ENCODE measurements around the gene ATP2A3.
A peak's percentile ranks its signal among the peaks of the same experiment; 100 is the strongest.

The ATP2A3 gene

GRCh38 chr17:3921502-3922319, 42.5 kb downstream of the ATP2A3 start:
- no peak for TF ChIP-seq CTCF (conservative IDR thresholded peaks at IDR 0.05; ENCODE audit: low read depth, low read length)
- peak; percentile 81 for DNase-seq (ENCODE audit: low read depth)
- peak overlapping the region; percentile 8 for H3K4me3 ChIP-seq (ENCODE audit: low read depth, low read length)

- TF ChIP-seq CTCF (conservative IDR thresholded peaks at IDR 0.05; ENCODE audit: low read depth, low read length), result peak; percentile 6
- peak; percentile 55 for DNase-seq (ENCODE audit: low read depth)
Measured at GRCh38 chr17:3921006-3921405, 43.2 kb downstream of the ATP2A3 start.

DNA sequence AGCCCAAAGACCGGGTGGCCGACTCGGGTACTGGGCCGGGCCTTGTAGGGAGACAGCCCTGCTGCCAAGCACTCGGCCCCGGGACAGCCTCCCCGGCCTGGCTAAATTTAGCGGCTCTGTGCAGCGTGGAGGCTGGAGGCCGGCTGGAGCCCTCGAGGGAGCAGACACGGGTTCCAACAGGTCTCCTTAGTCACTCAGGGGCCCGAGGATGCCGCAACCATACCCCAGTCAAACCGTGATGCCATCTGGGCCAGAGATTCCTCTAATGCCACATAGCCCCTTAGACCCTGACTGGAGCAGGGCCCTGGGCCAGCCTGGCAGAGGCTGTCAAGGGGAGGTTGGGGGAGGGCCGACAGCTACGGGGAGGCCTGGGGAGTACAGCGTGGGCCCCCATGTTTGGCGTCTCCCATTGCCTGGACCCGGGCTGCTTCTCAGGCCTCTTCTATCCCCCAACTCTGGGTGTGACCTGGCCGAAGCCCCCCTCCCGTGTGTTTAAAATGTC, 45.1 kb downstream of the ATP2A3 start:
- no peak for DNase-seq (ENCODE audit: low read depth)

More at GRCh38 chr17:3921006-3921405, 43.2 kb downstream of the ATP2A3 start:
- no peak overlapping the region for H3K4me3 ChIP-seq (ENCODE audit: low read depth, low read length)

DNA sequence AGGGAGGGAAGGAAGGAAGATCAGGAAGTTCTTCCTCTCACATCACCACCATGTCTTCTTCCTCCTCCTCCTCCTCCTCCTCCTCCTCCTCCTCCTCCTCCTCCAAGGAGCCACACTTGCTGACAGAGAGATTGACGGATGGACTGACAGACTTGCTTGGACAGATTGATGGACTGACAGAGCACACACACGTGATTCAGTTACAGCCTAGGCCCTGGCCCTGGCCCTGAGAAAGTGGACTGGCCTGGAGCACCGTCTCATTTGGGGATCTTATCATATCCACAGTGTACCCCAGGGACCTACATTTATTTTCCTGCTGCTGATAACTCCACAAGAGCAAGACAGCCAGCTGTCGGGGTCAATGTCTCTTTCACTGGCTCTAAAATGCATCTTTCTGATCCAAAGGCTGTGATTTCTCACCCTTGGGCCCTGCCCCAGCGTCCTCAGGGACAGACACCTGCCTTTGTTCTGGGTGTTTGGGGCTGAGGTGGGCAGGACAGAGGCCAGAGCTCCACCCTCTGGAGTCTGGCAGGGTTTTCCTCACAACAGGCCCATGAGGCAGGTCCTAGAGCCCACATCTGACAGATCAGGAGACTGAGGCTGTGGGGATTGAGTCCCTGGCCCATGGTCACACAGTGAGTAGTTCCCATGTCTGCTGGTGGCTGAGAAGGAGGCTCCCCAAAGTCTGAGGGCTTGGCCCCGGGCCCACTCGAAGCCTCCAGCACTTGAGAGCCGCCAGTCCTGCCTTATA, 45.7 kb downstream of the ATP2A3 start:
- TF ChIP-seq CTCF (conservative IDR thresholded peaks at IDR 0.05; ENCODE audit: low read depth, low read length), result no peak
- H3K4me3 ChIP-seq (ENCODE audit: low read depth, low read length), result no peak overlapping the region
- no peak for DNase-seq (ENCODE audit: low read depth)

More for the DNA sequence above, 45.1 kb downstream of the ATP2A3 start:
- H3K4me3 ChIP-seq (ENCODE audit: low read depth, low read length), result no peak overlapping the region
- no peak for TF ChIP-seq CTCF (conservative IDR thresholded peaks at IDR 0.05; ENCODE audit: low read depth, low read length)

GRCh38 chr17:3917391-3917931, 46.8 kb downstream of the ATP2A3 start:
- TF ChIP-seq CTCF (conservative IDR thresholded peaks at IDR 0.05; ENCODE audit: low read depth, low read length), result no peak
- peak; percentile 48 for DNase-seq (ENCODE audit: low read depth)
- no peak overlapping the region for H3K4me3 ChIP-seq (ENCODE audit: low read depth, low read length)

GRCh38 chr17:3916825-3917224, 47.4 kb downstream of the ATP2A3 start:
- H3K4me3 ChIP-seq (ENCODE audit: low read depth, low read length), result no peak overlapping the region
- TF ChIP-seq CTCF (conservative IDR thresholded peaks at IDR 0.05; ENCODE audit: low read depth, low read length), result no peak
- DNase-seq (ENCODE audit: low read depth), result no peak
